ENCODE results near the gene CCDC200. TPM values are rescaled to one million over a fixed set of nuclear protein-coding genes. Genes with fewer than 3 reads are reported as not detected.
A peak's percentile ranks its signal among the peaks of the same experiment; 100 is the strongest.

CCDC200 gene
- total and polyA plus RNA-seq, 2 experiments from 2014 or later = 2.8 TPM; not detected in 1

- H3K27ac ChIP-seq = no peak overlapping the region
- no peak for DNase-seq (ENCODE audit: low spot score)
- WGBS (ENCODE audit: low lambda C conversion rate, missing lambda C conversion rate) = 98% methylated on average over 3 of the region's 3 CpGs
- H3K9me2 ChIP-seq (replicated peaks; ENCODE audit: insufficient read depth) = no peaks in the 10 kb centered on the region
- no peak overlapping the region for H2AFZ ChIP-seq
- no peaks in the 10 kb centered on the region for H3K4me1 ChIP-seq (ENCODE audit: insufficient read depth)
- no peaks in the 10 kb centered on the region for H3K9me3 ChIP-seq (ENCODE audit: low read depth)
- no peaks in the 10 kb centered on the region for H4K20me1 ChIP-seq (ENCODE audit: insufficient read depth, poor library complexity, severe bottlenecking)
- H3K79me2 ChIP-seq = peaks cover 35% of the 10 kb centered on the region
- H3K36me3 ChIP-seq (replicated peaks; ENCODE audit: insufficient read depth, low read depth) = no peaks in the 10 kb centered on the region
- no peak overlapping the region for H3K4me3 ChIP-seq
- H3K4me2 ChIP-seq = no peak overlapping the region
- TF ChIP-seq EZH2phosphoT487 (IDR thresholded peaks at IDR 0.05; ENCODE audit: low read depth, severe bottlenecking, unreplicated experiment) (no peak), EZH2 (IDR thresholded peaks at IDR 0.05; ENCODE audit: borderline replicate concordance) (no peak), CTCF (IDR thresholded peaks at IDR 0.05; ENCODE audit: poor library complexity) (no peak)
- no peaks in the 10 kb centered on the region for H3K27me3 ChIP-seq
Measured at GRCh38 chr17:43183921-43184320, 44.5 kb downstream of the CCDC200 start.

GRCh38 chr17:43176119-43176570 lies 52.3 kb downstream of the CCDC200 start:
- Histone ChIP-seq H3K9me3 (ENCODE audit: low read depth) (no peaks in the 10 kb centered on the region), H3K27me3 (no peaks in the 10 kb centered on the region), H4K20me1 (ENCODE audit: insufficient read depth, poor library complexity, severe bottlenecking) (peaks cover 6% of the 10 kb centered on the region), H3K27ac (peak overlapping the region; percentile 79), H3K4me2 (peak overlapping the region; percentile 65), H3K9me2 (replicated peaks; ENCODE audit: insufficient read depth) (no peaks in the 10 kb centered on the region), H3K4me3 (no peak overlapping the region), H3K4me1 (ENCODE audit: insufficient read depth) (peaks cover 37% of the 10 kb centered on the region), H3K36me3 (replicated peaks; ENCODE audit: insufficient read depth, low read depth) (peaks cover 4% of the 10 kb centered on the region), H3K79me2 (peaks cover 84% of the 10 kb centered on the region), H2AFZ (no peak overlapping the region)
- DNase-seq (ENCODE audit: low spot score) = peak; percentile 50
- TF ChIP-seq EZH2 (IDR thresholded peaks at IDR 0.05; ENCODE audit: borderline replicate concordance) (no peak), EZH2phosphoT487 (IDR thresholded peaks at IDR 0.05; ENCODE audit: low read depth, severe bottlenecking, unreplicated experiment) (no peak), CTCF (IDR thresholded peaks at IDR 0.05; ENCODE audit: poor library complexity) (no peak)
- WGBS (ENCODE audit: low lambda C conversion rate, missing lambda C conversion rate) = 57% methylated on average over 2 of the region's 2 CpGs

- Histone ChIP-seq H3K4me1 (ENCODE audit: insufficient read depth) (peaks cover 37% of the 10 kb centered on the region), H3K9me3 (ENCODE audit: low read depth) (no peaks in the 10 kb centered on the region), H3K79me2 (peaks cover 80% of the 10 kb centered on the region), H4K20me1 (ENCODE audit: insufficient read depth, poor library complexity, severe bottlenecking) (peaks cover 6% of the 10 kb centered on the region), H3K36me3 (replicated peaks; ENCODE audit: insufficient read depth, low read depth) (peaks cover 4% of the 10 kb centered on the region), H2AFZ (no peak overlapping the region), H3K9me2 (replicated peaks; ENCODE audit: insufficient read depth) (no peaks in the 10 kb centered on the region), H3K27ac (peak overlapping the region; percentile 79), H3K4me3 (no peak overlapping the region), H3K4me2 (peak overlapping the region; percentile 30), H3K27me3 (no peaks in the 10 kb centered on the region)
- WGBS (ENCODE audit: low lambda C conversion rate, missing lambda C conversion rate) = 67% methylated on average over 4 of the region's 4 CpGs
- TF ChIP-seq EZH2phosphoT487 (IDR thresholded peaks at IDR 0.05; ENCODE audit: low read depth, severe bottlenecking, unreplicated experiment) (no peak), CTCF (IDR thresholded peaks at IDR 0.05; ENCODE audit: poor library complexity) (no peak), EZH2 (IDR thresholded peaks at IDR 0.05; ENCODE audit: borderline replicate concordance) (no peak)
- DNase-seq (ENCODE audit: low spot score) = no peak
Measured at GRCh38 chr17:43175213-43176118, 53.0 kb downstream of the CCDC200 start.

Measured in hepatocyte (in vitro differentiated cells).